Epithelial cell of prostate (primary cell): ENCODE measurements around the gene FERMT2.

Experiments used
- DNase-seq: peaks from one replicate; pipeline ENCODE4 v3.0.0-alpha.2; 2011; ENCODE audit warnings: low read depth, low spot score
- H3K27ac ChIP-seq: fragments of 450-650 bp; 2 replicates; pipeline ENCODE4 v1.5.1; 2017; ENCODE audit warnings: mild to moderate bottlenecking

The FERMT2 gene

GRCh38 chr14:52906141-52906601 lies 44.7 kb downstream of the FERMT2 start:
- peak overlapping the region; percentile 78 for H3K27ac ChIP-seq
- peak; percentile 20 for DNase-seq

- no peak for DNase-seq
- H3K27ac ChIP-seq: peak overlapping the region; percentile 33
Measured at GRCh38 chr14:52902971-52903619, 47.8 kb downstream of the FERMT2 start.

- H3K27ac ChIP-seq: no peak overlapping the region
- DNase-seq: no peak
Measured at GRCh38 chr14:52901357-52901980, 49.4 kb downstream of the FERMT2 start.

GRCh38 chr14:52900731-52901130 lies 50.1 kb downstream of the FERMT2 start:
- no peak overlapping the region for H3K27ac ChIP-seq
- DNase-seq: peak; percentile 18

GRCh38 chr14:52898496-52898895 lies 52.4 kb downstream of the FERMT2 start:
- no peak for DNase-seq

GRCh38 chr14:52895000-52895399 lies 55.9 kb downstream of the FERMT2 start:
- DNase-seq: no peak
- no peak overlapping the region for H3K27ac ChIP-seq

More at GRCh38 chr14:52898496-52898895, 52.4 kb downstream of the FERMT2 start:
- no peak overlapping the region for H3K27ac ChIP-seq

GRCh38 chr14:52891800-52892199 lies 59.0 kb downstream of the FERMT2 start:
- H3K27ac ChIP-seq: no peak overlapping the region
- no peak for DNase-seq

- no peak for DNase-seq
- no peak overlapping the region for H3K27ac ChIP-seq
Measured at GRCh38 chr14:52888839-52889838, 61.7 kb downstream of the FERMT2 start.

GRCh38 chr14:52888159-52888558 lies 62.7 kb downstream of the FERMT2 start:
- H3K27ac ChIP-seq: no peak overlapping the region
- DNase-seq: no peak

- no peak overlapping the region for H3K27ac ChIP-seq
- no peak for DNase-seq
Measured at GRCh38 chr14:52885230-52885629, 65.6 kb downstream of the FERMT2 start.

GRCh38 chr14:52883658-52884057 lies 67.2 kb downstream of the FERMT2 start:
- no peak for DNase-seq
- no peak overlapping the region for H3K27ac ChIP-seq

- no peak overlapping the region for H3K27ac ChIP-seq
- DNase-seq: no peak
Measured at GRCh38 chr14:52882824-52883223, 68.0 kb downstream of the FERMT2 start.

GRCh38 chr14:52879958-52880357 lies 70.9 kb downstream of the FERMT2 start:
- H3K27ac ChIP-seq: peak overlapping the region; percentile 4

GRCh38 chr14:52878946-52879345 lies 71.9 kb downstream of the FERMT2 start:
- no peak overlapping the region for H3K27ac ChIP-seq
- DNase-seq: no peak

More at GRCh38 chr14:52879958-52880357, 70.9 kb downstream of the FERMT2 start:
- no peak for DNase-seq

- DNase-seq: no peak
- no peak overlapping the region for H3K27ac ChIP-seq
Measured at GRCh38 chr14:52878469-52878868, 72.4 kb downstream of the FERMT2 start.

GRCh38 chr14:52877628-52878027 lies 73.2 kb downstream of the FERMT2 start:
- no peak overlapping the region for H3K27ac ChIP-seq
- DNase-seq: no peak

- no peak overlapping the region for H3K27ac ChIP-seq
- DNase-seq: no peak
Measured at GRCh38 chr14:52876806-52877205, 74.0 kb downstream of the FERMT2 start.

GRCh38 chr14:52876311-52876710 lies 74.5 kb downstream of the FERMT2 start:
- H3K27ac ChIP-seq: no peak overlapping the region
- DNase-seq: no peak

- H3K27ac ChIP-seq: no peak overlapping the region
- DNase-seq: no peak
Measured at GRCh38 chr14:52875707-52876106, 75.1 kb downstream of the FERMT2 start.

- H3K27ac ChIP-seq: peak overlapping the region; percentile 56
- DNase-seq: no peak
Measured at GRCh38 chr14:52874389-52874788, 76.5 kb downstream of the FERMT2 start.

GRCh38 chr14:52873694-52874093 lies 77.2 kb downstream of the FERMT2 start:
- DNase-seq: no peak
- peak overlapping the region; percentile 56 for H3K27ac ChIP-seq
